ENCODE data around the gene ERBIN. TPM values are rescaled to one million over a fixed set of nuclear protein-coding genes. Genes with fewer than 3 reads are reported as not detected.
"Not testable (repeated sequence)": the region's sequence is repeated elsewhere in the genome, so short reads cannot be mapped to it uniquely, and the experiment has no call there.

Gene ERBIN
- total RNA-seq, 1 donor from 2014 or later: 84.6 TPM

DNA sequence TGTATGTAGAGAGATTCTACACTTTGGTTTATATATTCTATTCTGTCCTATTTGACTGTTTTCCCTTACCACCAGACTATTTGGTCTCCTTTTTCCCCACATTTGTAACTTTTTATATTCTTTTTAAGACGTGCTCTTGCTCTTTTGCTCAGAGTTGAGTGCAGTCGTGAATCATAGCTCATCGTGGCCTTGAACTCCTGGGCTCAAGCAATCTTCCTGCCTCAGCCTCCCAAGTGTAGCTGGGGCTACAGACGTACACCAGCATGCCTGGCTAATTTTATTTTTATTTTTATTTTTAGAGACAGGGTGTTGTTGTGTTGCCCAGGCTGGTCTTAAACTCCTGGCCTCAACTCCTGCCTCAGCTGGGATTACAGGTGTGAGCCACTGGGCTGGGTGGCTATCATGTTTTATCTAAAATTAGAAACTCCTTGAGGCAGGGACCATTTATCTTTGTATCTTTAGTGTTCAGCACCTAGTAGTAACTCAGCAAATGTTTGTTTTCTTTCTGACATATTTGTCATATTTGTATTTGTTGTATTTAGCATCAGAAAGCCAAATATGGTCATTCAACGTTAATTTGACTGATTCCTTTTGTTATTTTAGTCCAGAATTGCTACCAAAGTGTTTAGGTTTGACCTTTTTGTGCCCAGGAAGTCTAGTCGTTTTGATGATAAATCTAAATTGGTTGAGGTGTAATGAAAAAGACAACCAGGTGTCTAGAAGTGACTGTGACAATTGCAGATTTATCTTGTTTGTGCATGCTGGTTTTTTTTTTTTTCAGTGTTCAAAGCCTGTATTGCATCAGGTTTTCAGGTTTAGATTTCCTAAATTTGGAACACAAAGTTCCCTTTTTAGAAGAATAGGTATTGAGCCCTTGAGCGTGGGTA, 44.3 kb downstream of the ERBIN start:
- peak overlapping the region; percentile 63 for H3K27ac Mint-ChIP-seq

DNA sequence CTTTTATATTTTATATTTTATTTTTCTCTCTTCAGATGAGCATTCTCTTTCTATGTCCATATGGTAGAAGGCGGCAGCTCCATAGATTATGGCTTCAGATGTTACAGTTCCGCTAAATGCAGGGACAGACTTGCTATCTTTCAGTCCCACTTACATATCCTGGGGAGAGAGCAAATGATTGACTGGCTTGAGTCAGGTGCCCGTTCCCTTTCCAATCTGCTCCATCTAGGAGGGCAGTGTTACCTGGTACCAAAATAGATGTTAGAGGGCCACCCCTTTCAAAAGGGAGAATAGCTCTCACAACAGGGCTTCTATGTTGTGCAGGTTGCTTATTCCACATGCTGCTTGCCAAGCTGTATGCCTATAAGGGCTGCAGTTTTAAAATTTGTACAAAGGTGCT, 45.3 kb downstream of the ERBIN start:
- Mint-ChIP-seq H3K27me3 (no peaks in the 10 kb centered on the region), H3K9me3 (ENCODE audit: low read depth) (peaks cover 18% of the 10 kb centered on the region), H3K36me3 (ENCODE audit: insufficient read depth) (peaks cover 22% of the 10 kb centered on the region), H3K27ac (peak overlapping the region; percentile 17), H3K4me1 (ENCODE audit: low read depth) (peaks cover 16% of the 10 kb centered on the region), H3K4me3 (ENCODE audit: low read depth) (no peak overlapping the region)
- TF ChIP-seq, protein P1, sequence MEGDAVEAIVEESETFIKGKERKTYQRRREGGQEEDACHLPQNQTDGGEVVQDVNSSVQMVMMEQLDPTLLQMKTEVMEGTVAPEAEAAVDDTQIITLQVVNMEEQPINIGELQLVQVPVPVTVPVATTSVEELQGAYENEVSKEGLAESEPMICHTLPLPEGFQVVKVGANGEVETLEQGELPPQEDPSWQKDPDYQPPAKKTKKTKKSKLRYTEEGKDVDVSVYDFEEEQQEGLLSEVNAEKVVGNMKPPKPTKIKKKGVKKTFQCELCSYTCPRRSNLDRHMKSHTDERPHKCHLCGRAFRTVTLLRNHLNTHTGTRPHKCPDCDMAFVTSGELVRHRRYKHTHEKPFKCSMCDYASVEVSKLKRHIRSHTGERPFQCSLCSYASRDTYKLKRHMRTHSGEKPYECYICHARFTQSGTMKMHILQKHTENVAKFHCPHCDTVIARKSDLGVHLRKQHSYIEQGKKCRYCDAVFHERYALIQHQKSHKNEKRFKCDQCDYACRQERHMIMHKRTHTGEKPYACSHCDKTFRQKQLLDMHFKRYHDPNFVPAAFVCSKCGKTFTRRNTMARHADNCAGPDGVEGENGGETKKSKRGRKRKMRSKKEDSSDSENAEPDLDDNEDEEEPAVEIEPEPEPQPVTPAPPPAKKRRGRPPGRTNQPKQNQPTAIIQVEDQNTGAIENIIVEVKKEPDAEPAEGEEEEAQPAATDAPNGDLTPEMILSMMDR (IDR thresholded peaks at IDR 0.05; ENCODE audit: unreplicated experiment): no peak
- DNase-seq (ENCODE audit: low spot score, unreplicated experiment): no peak

More for the DNA sequence above, 44.3 kb downstream of the ERBIN start:
- Mint-ChIP-seq H3K36me3 (ENCODE audit: insufficient read depth) (peaks cover 20% of the 10 kb centered on the region), H3K4me3 (ENCODE audit: low read depth) (no peak overlapping the region), H3K4me1 (ENCODE audit: low read depth) (peaks cover 13% of the 10 kb centered on the region), H3K27me3 (no peaks in the 10 kb centered on the region), H3K9me3 (ENCODE audit: low read depth) (peaks cover 15% of the 10 kb centered on the region)
- TF ChIP-seq, protein P1 (IDR thresholded peaks at IDR 0.05; ENCODE audit: unreplicated experiment): no peak
- no peak for DNase-seq (ENCODE audit: low spot score, unreplicated experiment)

DNA sequence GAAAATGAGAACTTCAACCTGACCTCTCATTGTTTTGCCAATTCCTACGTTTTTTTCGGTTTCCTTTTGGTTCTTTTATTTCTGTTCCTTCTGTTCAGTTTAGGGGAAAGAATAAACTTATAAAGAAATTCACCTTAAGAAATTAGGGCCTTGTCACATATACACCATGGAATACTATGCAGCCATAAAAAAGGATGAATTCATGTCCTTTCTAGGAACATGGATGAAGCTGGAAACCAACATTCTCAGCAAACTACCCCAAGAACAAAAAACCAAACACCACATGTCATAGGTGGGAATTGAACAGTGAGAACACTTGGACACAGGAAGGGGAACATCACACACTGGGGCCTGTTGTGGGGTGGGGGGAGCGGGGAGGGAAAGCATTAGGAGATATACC, 46.5 kb downstream of the ERBIN start:
- peaks cover 18% of the 10 kb centered on the region for H3K9me3 Mint-ChIP-seq (ENCODE audit: low read depth)
- H3K4me1 Mint-ChIP-seq (ENCODE audit: low read depth): peaks cover 16% of the 10 kb centered on the region
- H3K36me3 Mint-ChIP-seq (ENCODE audit: insufficient read depth): peaks cover 21% of the 10 kb centered on the region
- DNase-seq (ENCODE audit: low spot score, unreplicated experiment); H3K27me3 Mint-ChIP-seq; H3K4me3 Mint-ChIP-seq (ENCODE audit: low read depth); H3K27ac Mint-ChIP-seq: not testable (repeated sequence)

DNA sequence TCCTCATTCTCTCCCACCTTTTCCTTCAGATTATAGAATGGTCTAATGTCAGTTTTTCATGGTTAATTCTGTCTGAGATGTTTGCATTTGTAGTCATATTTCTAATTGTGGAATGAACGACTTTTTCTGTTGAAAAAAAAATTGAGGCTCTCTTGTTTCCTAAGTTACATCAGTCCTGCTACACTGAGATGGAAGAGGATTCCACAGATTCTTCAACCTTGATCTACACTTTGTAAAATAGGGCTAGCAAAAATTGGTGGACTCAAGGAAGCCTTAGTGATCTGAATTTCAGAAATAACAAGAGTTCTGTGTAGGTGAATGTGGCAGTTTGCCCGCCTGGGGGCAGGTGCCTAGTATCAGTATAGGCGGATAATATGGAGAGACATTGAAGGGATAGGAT, 51.9 kb downstream of the ERBIN start:
- DNase-seq (ENCODE audit: low spot score, unreplicated experiment): no peak
- H3K27me3 Mint-ChIP-seq: no peaks in the 10 kb centered on the region
- peaks cover 34% of the 10 kb centered on the region for H3K9me3 Mint-ChIP-seq (ENCODE audit: low read depth)
- no peak overlapping the region for H3K4me3 Mint-ChIP-seq (ENCODE audit: low read depth)
- TF ChIP-seq, protein P1 (IDR thresholded peaks at IDR 0.05; ENCODE audit: unreplicated experiment): no peak
- H3K4me1 Mint-ChIP-seq (ENCODE audit: low read depth): peaks cover 10% of the 10 kb centered on the region
- H3K36me3 Mint-ChIP-seq (ENCODE audit: insufficient read depth): peaks cover 37% of the 10 kb centered on the region
- peak overlapping the region; percentile 62 for H3K27ac Mint-ChIP-seq

DNA sequence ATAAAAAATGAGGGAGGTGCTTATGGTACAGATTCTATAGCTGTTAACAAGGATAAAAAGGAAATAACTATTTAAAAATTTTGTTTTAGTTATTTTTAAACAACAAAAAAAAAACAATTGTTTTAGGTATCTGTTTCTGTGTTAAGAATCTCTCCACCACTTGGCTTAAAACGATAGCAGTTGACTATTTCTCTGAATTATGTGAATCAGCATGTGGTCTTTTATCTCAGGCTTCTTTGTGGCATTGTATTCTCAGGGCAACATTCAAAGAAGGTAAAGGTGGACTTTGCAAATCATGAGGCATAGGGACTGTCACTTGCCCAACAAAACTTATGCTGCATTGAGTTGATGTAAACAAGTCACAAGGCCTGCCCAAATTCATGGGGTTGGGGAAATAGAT, 55.2 kb downstream of the ERBIN start:
- peaks cover 26% of the 10 kb centered on the region for H3K4me1 Mint-ChIP-seq (ENCODE audit: low read depth)
- no peak overlapping the region for H3K4me3 Mint-ChIP-seq (ENCODE audit: low read depth)
- peaks cover 23% of the 10 kb centered on the region for H3K36me3 Mint-ChIP-seq (ENCODE audit: insufficient read depth)
- no peak for DNase-seq (ENCODE audit: low spot score, unreplicated experiment)
- H3K27me3 Mint-ChIP-seq: no peaks in the 10 kb centered on the region
- H3K27ac Mint-ChIP-seq: peak overlapping the region; percentile 5
- H3K9me3 Mint-ChIP-seq (ENCODE audit: low read depth): peaks cover 16% of the 10 kb centered on the region
- TF ChIP-seq, protein P1 (IDR thresholded peaks at IDR 0.05; ENCODE audit: unreplicated experiment): no peak

All from progenitor cell of endocrine pancreas (in vitro differentiated cells).